Naive thymus-derived CD8-positive, alpha-beta T cell (primary cell): Measurements from ENCODE around the gene LASP1. TPM values are rescaled to one million over a fixed set of nuclear protein-coding genes. Genes with fewer than 3 reads are reported as not detected.

Experiments used
- microRNA-seq: library from miRNA; unstranded; fragments of <30 nt; microRNA quantifications from one replicate; pipeline ENCODE4 v1.2.0, GENCODE V29; 2022; ENCODE audit warnings: borderline microRNAs expressed
- polyA plus RNA-seq, 3 donors: library from polyadenylated mRNA; unstranded; fragments of 300-500 nt; fragmentation: Illumina TruSeq; gene quantifications; one replicate each; pipeline ENCODE4 v1.2.3, GENCODE V29; 2021
- total RNA-seq, 8 experiments: library from RNA in 2 of 8; stranded (reverse) in 2 of 8; gene quantifications; one replicate each; pipeline ENCODE4 v1.2.3 and lab custom pipeline; 2021 to 2026

Gene LASP1
- total and polyA plus RNA-seq, 5 experiments from 2014 or later, result 50.1 to 107 (median 53.1) TPM

Small RNA genes within 50 kb of the gene (microRNA-seq; reads per million reads assigned to microRNA genes)
- not detected for gene MIR4727
- gene MIR6779, result not detected

Other genes with a start within 250 kb of the LASP1 start
- gene EPOP, start 195.1 kb upstream of the LASP1 start, total RNA-seq, result 1 to 10 TPM; 1.2 TPM
- under 1 TPM in 2 of 3 donors, not detected in 1; 0.04 to 0.10 TPM for gene EPOP, start 195.1 kb upstream of the LASP1 start, polyA plus RNA-seq
- 100 to 1,000 TPM; 481 to 489 TPM for gene MLLT6, start 164.8 kb upstream of the LASP1 start, total RNA-seq
- 10 to 100 TPM in 1 of 3 donors, 1 to 10 TPM in 2; 5.5 to 11.9 (median 8.3) TPM for gene MLLT6, start 164.8 kb upstream of the LASP1 start, polyA plus RNA-seq
- gene CISD3, start 139.7 kb upstream of the LASP1 start, total RNA-seq, result 10 to 100 TPM; 10.7 to 12.3 TPM
- gene CISD3, start 139.7 kb upstream of the LASP1 start, polyA plus RNA-seq, result 10 to 100 TPM; 40.5 to 63.3 (median 46.2) TPM
- gene PCGF2, start 121.7 kb upstream of the LASP1 start, total RNA-seq, result not detected
- gene PCGF2, start 121.7 kb upstream of the LASP1 start, polyA plus RNA-seq, result under 1 TPM in 1 of 3 donors, not detected in 2; 0.08 TPM
- gene PSMB3, start 117.3 kb upstream of the LASP1 start, total RNA-seq, result 10 to 100 TPM; 94.1 to 96.4 TPM
- gene PSMB3, start 117.3 kb upstream of the LASP1 start, polyA plus RNA-seq, result 100 to 1,000 TPM; 338 to 361 (median 349) TPM
- gene PIP4K2B, start 70.5 kb upstream of the LASP1 start, total RNA-seq, result 10 to 100 TPM; 58.2 to 64.2 TPM
- gene PIP4K2B, start 70.5 kb upstream of the LASP1 start, polyA plus RNA-seq, result 10 to 100 TPM; 11.8 to 17.8 (median 16.5) TPM
- gene CWC25, start 44.7 kb upstream of the LASP1 start, total RNA-seq, result 10 to 100 TPM; 36.1 to 41.3 TPM
- 1 to 10 TPM; 6.3 to 7.4 (median 6.4) TPM for gene CWC25, start 44.7 kb upstream of the LASP1 start, polyA plus RNA-seq
- 1,000 to 10,000 TPM; 1,755 to 1,793 TPM for gene RPL23, start 16.3 kb upstream of the LASP1 start, total RNA-seq
- 1,000 to 10,000 TPM; 1,506 to 1,897 (median 1,688) TPM for gene RPL23, start 16.3 kb upstream of the LASP1 start, polyA plus RNA-seq
- gene FBXO47, start 97.3 kb downstream of the LASP1 start, total RNA-seq, result under 1 TPM in 1 of 2 experiments, not detected in 1; 0.22 TPM
- gene FBXO47, start 97.3 kb downstream of the LASP1 start, polyA plus RNA-seq, result not detected